Left forelimb (tissue), 1 donor: ENCODE data around the gene RDH11.

Experiments
- DNase-seq: peaks from one replicate; pipeline ENCODE4 v3.0.0-alpha.2; 2018; ENCODE audit warnings: low spot score

Gene RDH11

DNA sequence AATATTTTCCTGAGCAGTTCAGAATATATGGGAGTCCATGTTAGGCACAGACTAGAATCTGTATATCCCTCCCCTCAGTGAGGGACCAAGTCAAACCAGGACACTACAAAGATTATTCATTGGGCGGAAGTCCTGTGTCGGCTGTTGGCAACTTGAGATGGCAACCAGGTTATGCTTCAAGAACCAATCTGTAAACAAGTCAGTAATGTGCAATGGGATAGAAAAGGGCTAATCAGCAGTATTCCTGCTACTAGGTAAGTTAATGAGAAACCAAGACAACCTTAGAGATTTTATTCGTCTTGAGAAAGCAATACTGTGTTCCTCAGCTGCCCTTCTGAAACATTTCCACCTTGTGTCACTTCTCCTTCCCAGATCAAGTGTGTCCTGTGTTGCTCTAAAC, 49.4 kb downstream of the RDH11 start:
- no peak for DNase-seq

- no peak for DNase-seq
These were observed 50.1 kb downstream of the RDH11 start for GRCh38 chr14:67645414-67645813.

DNA sequence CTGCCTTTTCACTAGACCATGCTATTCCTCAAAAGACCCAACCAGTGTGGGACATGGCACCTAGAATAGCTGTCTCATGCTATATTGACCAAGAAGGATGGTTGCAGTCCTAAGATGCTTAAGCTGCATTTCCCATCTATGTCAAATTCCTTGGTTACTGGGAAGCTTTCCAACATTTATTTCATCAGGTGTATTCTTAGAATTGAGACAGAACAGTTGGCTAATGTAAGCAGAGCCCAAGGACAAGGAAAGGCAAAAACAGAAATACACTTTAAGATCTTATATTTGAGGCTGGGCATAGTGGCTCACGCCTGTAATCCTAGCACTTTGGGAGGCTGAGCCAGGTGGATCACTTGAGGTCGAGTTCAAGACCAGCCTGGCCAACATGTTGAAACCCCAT, 51.1 kb downstream of the RDH11 start:
- DNase-seq = no peak

- no peak for DNase-seq
These were observed 51.9 kb downstream of the RDH11 start for GRCh38 chr14:67643713-67644112.

- no peak for DNase-seq
These were observed 53.4 kb downstream of the RDH11 start for GRCh38 chr14:67641902-67642749.

DNA sequence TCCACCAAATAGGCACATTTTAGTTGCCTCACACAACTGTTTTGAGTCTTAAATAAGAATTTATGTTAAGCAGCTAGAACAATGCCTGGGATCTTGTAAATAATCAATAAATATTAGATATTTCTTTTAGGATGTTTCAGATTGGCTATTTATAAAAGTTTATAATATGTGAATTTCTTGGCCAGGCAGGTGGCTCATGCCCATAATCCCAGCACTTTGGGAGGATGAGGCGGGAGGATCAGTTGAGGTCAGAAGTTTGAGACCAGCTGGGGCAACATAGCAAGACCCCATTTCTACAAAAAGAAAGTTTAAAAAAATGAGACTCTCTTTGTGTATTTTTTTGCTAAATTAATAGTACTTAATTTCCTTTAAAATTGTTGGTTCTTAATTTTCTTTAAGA, 54.1 kb downstream of the RDH11 start:
- no peak for DNase-seq

- no peak for DNase-seq
These were observed 56.9 kb downstream of the RDH11 start for GRCh38 chr14:67638642-67639041.

GRCh38 chr14:67636361-67636919, 59.1 kb downstream of the RDH11 start:
- no peak for DNase-seq

DNA sequence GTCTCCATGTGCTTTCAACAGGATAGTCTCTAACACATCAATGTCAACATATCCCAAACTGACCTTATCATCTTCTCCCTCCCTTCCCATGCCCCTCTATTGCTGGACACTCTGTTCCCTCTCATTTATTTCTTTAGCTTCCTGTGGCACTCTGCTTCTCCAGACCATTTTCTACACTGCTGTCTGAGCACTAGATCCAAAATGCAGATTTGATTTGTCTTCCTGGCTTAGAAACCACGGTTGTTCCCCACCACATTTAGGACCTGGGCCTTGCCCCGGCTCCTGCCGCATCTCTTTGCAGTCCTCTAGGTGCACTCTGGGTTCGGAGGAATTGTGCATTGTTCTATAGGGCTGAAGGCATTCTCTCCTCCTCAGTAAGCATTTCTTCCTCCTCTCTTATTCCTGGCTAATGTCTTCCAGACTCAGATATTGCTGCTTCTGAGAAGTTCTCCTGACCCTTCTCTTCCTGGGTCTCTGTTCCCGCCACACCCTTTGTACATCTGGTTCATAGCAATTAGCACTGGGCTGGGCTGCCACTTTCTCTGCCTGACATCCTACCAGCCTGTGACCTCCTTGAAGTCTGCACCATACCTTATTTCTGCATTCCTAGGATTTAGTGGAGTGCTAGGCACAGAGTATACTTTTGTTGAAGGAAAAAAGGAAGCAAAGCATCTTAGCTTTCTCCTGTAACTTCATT, 62.0 kb downstream of the RDH11 start:
- DNase-seq = no peak

GRCh38 chr14:67630938-67631337, 64.6 kb downstream of the RDH11 start:
- no peak for DNase-seq

- no peak for DNase-seq
These were observed 65.4 kb downstream of the RDH11 start for GRCh38 chr14:67630186-67630585.

- no peak for DNase-seq
These were observed 68.0 kb downstream of the RDH11 start for GRCh38 chr14:67627519-67627918.
